K562 (cell line): ENCODE measurements around the gene UTS2R. TPM values are rescaled to one million over a fixed set of nuclear protein-coding genes. Genes with fewer than 3 reads are reported as not detected.

ENCODE experiments used
- CBX3 ChIP-seq, 2 experiments: IDR thresholded peaks; 1 replicate in 1 of 2; 2 replicates in 1 of 2; pipeline ENCODE4 v1.6.1; 2012; ENCODE audit warnings: inconsistent platforms in 2 of 2, low read length in 2 of 2, borderline replicate concordance in 1 of 2, control low read depth in 1 of 2
- GATA2 ChIP-seq: sonication (generic); formaldehyde crosslinking; IDR thresholded peaks from 2 replicates; pipeline ENCODE4 v1.4.0; 2020; ENCODE audit warnings: mild to moderate bottlenecking, missing genetic modification reagents
- HNRNPLL ChIP-seq: fragments of 200-400 bp; formaldehyde crosslinking; IDR thresholded peaks from 2 replicates; pipeline ENCODE4 v1.6.1; 2017; ENCODE audit warnings: low read length, low read depth, mild to moderate bottlenecking; ENCODE audit not compliant: poor library complexity, severe bottlenecking
- MCM3 ChIP-seq: fragments of 450-650 bp; IDR thresholded peaks from 2 replicates; pipeline ENCODE4 v1.6.1; 2016
- MTA1 ChIP-seq: fragments of 450-650 bp; IDR thresholded peaks from 2 replicates; pipeline ENCODE4 v1.6.1; 2017; ENCODE audit warnings: borderline replicate concordance
- NCOA2 ChIP-seq, 2 experiments: fragments of 450-650 bp; IDR thresholded peaks; 2 replicates each; pipeline ENCODE4 v1.6.1; 2018; ENCODE audit warnings: mild to moderate bottlenecking in 2 of 2, moderate library complexity in 1 of 2; ENCODE audit not compliant: partially characterized antibody in 2 of 2
- POLR3A ChIP-seq: IDR thresholded peaks from 2 replicates; pipeline ENCODE4 v1.6.1; 2011; ENCODE audit warnings: borderline replicate concordance, mild to moderate bottlenecking, moderate library complexity; ENCODE audit not compliant: insufficient read length, insufficient read depth; ENCODE audit errors: extremely low read depth
- ZHX1 ChIP-seq: fragments of 150-350 bp; conservative IDR thresholded peaks from 2 replicates; pipeline ENCODE4 v1.6.1; 2014; ENCODE audit warnings: low read length
- ZNF134 ChIP-seq: fragments of 250-450 bp; sonication (Bioruptor Pico); conservative IDR thresholded peaks from 2 replicates; pipeline ENCODE4 v1.4.0; 2020
- ZNF584 ChIP-seq: fragments of 200-800 bp; sonication (Bioruptor generic); IDR thresholded peaks from 2 replicates; pipeline ENCODE4 v1.6.1; 2016; ENCODE audit warnings: low read depth, mild to moderate bottlenecking, missing genetic modification characterization, missing compliant biosample characterization
- polyA plus RNA-seq, 8 experiments: library from polyadenylated mRNA; depleted of rRNA in 4 of 8; stranded (reverse) in 5 of 8; unstranded in 3 of 8; fragments of >200 nt; fragmentation: Nextera tagmentation in 2 of 8; fragmentation: Illumina TruSeq in 1 of 8; extraction: Ambion mirVana in 2 of 8; extraction: Trizol in 1 of 8; gene quantifications; 2 replicates each; pipeline versions ENCODE4 v1.2.1 to v1.2.3, GENCODE V29; 2011 to 2014; ENCODE audit warnings: inconsistent platforms in 1 of 8, missing spikeins in 1 of 8
- total RNA-seq, 7 experiments: library from RNA; depleted of rRNA in 6 of 7; stranded (reverse); fragments of >200 nt in 6 of 7; fragmentation: Illumina TruSeq in 2 of 7; extraction: Trizol in 2 of 7; gene quantifications; 2 replicates each; pipeline versions ENCODE4 v1.2.1 to v1.2.3, GENCODE V29; 2011 to 2021; ENCODE audit warnings: low replicate concordance in 1 of 7
- TF ChIP-seq, protein P1 (sequence below), 2 experiments: IDR thresholded peaks in 1 of 2; conservative IDR thresholded peaks in 1 of 2; 2 replicates each; pipeline ENCODE4 v1.6.1; 2016; ENCODE audit warnings: low read depth in 2 of 2, mild to moderate bottlenecking in 1 of 2, missing compliant biosample characterization in 1 of 2, missing genetic modification characterization in 1 of 2, moderate library complexity in 1 of 2
- TF ChIP-seq, protein P2 (sequence below): fragments of 250-450 bp; sonication (Bioruptor Pico); IDR thresholded peaks from 2 replicates; pipeline ENCODE4 v1.4.0; 2020; ENCODE audit warnings: mild to moderate bottlenecking, moderate library complexity, borderline replicate concordance
- TF ChIP-seq, protein P3 (sequence below): fragments of 450-650 bp; IDR thresholded peaks from 2 replicates; pipeline ENCODE4 v1.6.1; 2018; ENCODE audit not compliant: partially characterized antibody

Gene UTS2R
- total and polyA plus RNA-seq, 9 of the 15 experiments (the other 6 are each of a cell fraction or from before 2014, with no cell fraction given), result 0.22 TPM; not detected in 8

GRCh38 chr17:82414548-82415281 is 43.1 kb downstream of the UTS2R start (continued):
- TF ChIP-seq, protein P1, sequence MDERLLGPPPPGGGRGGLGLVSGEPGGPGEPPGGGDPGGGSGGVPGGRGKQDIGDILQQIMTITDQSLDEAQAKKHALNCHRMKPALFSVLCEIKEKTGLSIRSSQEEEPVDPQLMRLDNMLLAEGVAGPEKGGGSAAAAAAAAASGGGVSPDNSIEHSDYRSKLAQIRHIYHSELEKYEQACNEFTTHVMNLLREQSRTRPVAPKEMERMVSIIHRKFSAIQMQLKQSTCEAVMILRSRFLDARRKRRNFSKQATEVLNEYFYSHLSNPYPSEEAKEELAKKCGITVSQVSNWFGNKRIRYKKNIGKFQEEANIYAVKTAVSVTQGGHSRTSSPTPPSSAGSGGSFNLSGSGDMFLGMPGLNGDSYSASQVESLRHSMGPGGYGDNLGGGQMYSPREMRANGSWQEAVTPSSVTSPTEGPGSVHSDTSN (CRISPR knock-in tag; IDR thresholded peaks at IDR 0.05; ENCODE audit: low read depth), result 0 out of 2 replicates have a peak, but pooled peaks have one; percentile 19
- TF ChIP-seq, protein P1 (tag; conservative IDR thresholded peaks at IDR 0.05; ENCODE audit: low read depth), result no peak
- TF ChIP-seq, protein P2, sequence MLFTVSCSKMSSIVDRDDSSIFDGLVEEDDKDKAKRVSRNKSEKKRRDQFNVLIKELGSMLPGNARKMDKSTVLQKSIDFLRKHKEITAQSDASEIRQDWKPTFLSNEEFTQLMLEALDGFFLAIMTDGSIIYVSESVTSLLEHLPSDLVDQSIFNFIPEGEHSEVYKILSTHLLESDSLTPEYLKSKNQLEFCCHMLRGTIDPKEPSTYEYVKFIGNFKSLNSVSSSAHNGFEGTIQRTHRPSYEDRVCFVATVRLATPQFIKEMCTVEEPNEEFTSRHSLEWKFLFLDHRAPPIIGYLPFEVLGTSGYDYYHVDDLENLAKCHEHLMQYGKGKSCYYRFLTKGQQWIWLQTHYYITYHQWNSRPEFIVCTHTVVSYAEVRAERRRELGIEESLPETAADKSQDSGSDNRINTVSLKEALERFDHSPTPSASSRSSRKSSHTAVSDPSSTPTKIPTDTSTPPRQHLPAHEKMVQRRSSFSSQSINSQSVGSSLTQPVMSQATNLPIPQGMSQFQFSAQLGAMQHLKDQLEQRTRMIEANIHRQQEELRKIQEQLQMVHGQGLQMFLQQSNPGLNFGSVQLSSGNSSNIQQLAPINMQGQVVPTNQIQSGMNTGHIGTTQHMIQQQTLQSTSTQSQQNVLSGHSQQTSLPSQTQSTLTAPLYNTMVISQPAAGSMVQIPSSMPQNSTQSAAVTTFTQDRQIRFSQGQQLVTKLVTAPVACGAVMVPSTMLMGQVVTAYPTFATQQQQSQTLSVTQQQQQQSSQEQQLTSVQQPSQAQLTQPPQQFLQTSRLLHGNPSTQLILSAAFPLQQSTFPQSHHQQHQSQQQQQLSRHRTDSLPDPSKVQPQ (CRISPR knock-in tag), result no peak
- 0 out of 3 replicates have a peak, but pooled peaks of 1 of the 2 experiments have one; percentile 38 for TF ChIP-seq CBX3 (IDR thresholded peaks at IDR 0.05; ENCODE audit: borderline replicate concordance in 1 of 2, low read length in 2 of 2)
- no peak for TF ChIP-seq HNRNPLL
- TF ChIP-seq ZHX1, result 0 out of 2 replicates have a peak, but pooled peaks have one; percentile 27
- no peak for TF ChIP-seq POLR3A
- TF ChIP-seq, protein P3, sequence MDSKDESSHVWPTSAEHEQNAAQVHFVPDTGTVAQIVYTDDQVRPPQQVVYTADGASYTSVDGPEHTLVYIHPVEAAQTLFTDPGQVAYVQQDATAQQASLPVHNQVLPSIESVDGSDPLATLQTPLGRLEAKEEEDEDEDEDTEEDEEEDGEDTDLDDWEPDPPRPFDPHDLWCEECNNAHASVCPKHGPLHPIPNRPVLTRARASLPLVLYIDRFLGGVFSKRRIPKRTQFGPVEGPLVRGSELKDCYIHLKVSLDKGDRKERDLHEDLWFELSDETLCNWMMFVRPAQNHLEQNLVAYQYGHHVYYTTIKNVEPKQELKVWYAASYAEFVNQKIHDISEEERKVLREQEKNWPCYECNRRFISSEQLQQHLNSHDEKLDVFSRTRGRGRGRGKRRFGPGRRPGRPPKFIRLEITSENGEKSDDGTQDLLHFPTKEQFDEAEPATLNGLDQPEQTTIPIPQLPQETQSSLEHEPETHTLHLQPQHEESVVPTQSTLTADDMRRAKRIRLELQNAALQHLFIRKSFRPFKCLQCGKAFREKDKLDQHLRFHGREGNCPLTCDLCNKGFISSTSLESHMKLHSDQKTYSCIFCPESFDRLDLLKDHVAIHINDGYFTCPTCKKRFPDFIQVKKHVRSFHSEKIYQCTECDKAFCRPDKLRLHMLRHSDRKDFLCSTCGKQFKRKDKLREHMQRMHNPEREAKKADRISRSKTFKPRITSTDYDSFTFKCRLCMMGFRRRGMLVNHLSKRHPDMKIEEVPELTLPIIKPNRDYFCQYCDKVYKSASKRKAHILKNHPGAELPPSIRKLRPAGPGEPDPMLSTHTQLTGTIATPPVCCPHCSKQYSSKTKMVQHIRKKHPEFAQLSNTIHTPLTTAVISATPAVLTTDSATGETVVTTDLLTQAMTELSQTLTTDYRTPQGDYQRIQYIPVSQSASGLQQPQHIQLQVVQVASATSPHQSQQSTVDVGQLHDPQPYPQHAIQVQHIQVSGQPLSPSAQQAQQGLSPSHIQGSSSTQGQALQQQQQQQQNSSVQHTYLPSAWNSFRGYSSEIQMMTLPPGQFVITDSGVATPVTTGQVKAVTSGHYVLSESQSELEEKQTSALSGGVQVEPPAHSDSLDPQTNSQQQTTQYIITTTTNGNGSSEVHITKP, result no peak
- no peak for TF ChIP-seq NCOA2 (IDR thresholded peaks at IDR 0.05; ENCODE audit: partially characterized antibody in 2 of 2)
- no peak for TF ChIP-seq MTA1
- TF ChIP-seq ZNF134 (CRISPR knock-in tag), result no peak
- peak; percentile 18; the same call in 1 of the 2 replicates for TF ChIP-seq GATA2 (CRISPR knock-in tag)
- no peak for TF ChIP-seq MCM3
- peak; percentile 53; the same call in 1 of the 2 replicates for TF ChIP-seq ZNF584 (CRISPR knock-in tag)
